VCaP (cell line): ENCODE measurements around the gene AGO1.
"Not testable (repeated sequence)": the region's sequence is repeated elsewhere in the genome, so short reads cannot be mapped to it uniquely, and the experiment has no call there.

Source experiments
- H3K27ac ChIP-seq: fragments of 450-650 bp; 2 replicates; pipeline ENCODE4 v1.5.1; 2017
- TF ChIP-seq, protein P1 (sequence below): fragments of 450-650 bp; conservative IDR thresholded peaks from 2 replicates; pipeline ENCODE4 v1.5.1; 2017; ENCODE audit warnings: mild to moderate bottlenecking, moderate library complexity

The AGO1 gene

DNA sequence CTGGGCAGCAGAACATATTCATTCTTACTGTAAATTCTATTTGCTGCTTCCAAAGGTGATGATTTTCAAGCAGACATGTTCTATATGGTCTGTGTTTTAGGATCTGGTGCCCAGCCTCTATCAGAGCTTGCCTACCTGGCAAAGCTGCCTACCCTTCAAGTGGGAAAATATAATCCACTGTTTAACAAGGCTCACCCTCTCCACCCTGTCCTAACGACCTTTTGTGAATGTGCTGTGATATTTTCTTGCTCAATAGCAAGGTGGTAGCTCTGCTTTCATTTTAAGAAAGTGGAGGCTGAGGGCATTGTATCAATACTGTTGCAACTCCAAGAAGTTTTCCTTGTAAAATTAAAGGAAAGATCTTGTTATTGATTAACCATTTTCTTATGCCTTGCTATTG, 26.0 kb upstream of the AGO1 start:
- H3K27ac ChIP-seq, result peak overlapping the region; percentile 64
- TF ChIP-seq, protein P1, sequence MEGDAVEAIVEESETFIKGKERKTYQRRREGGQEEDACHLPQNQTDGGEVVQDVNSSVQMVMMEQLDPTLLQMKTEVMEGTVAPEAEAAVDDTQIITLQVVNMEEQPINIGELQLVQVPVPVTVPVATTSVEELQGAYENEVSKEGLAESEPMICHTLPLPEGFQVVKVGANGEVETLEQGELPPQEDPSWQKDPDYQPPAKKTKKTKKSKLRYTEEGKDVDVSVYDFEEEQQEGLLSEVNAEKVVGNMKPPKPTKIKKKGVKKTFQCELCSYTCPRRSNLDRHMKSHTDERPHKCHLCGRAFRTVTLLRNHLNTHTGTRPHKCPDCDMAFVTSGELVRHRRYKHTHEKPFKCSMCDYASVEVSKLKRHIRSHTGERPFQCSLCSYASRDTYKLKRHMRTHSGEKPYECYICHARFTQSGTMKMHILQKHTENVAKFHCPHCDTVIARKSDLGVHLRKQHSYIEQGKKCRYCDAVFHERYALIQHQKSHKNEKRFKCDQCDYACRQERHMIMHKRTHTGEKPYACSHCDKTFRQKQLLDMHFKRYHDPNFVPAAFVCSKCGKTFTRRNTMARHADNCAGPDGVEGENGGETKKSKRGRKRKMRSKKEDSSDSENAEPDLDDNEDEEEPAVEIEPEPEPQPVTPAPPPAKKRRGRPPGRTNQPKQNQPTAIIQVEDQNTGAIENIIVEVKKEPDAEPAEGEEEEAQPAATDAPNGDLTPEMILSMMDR, result no peak

DNA sequence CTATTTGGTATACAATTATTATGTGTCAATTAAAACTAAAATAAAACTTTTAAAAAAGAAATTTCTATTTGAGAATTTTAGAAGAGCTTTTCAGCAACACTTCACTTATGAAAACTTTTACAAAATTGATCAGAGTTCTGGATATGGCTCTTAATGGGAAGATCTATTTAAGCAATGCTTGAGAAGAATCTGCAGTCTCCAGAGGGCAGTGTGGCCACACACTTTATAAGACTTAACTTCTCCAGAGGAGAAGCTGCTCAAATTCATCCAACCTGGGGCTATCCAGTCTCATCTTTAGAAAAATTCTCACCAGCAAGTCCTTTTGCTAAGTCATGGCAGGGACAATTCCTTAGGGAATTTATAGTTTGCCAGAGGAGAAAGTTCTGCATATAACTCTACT, 25.2 kb upstream of the AGO1 start:
- TF ChIP-seq, protein P1, result peak; percentile 70

DNA sequence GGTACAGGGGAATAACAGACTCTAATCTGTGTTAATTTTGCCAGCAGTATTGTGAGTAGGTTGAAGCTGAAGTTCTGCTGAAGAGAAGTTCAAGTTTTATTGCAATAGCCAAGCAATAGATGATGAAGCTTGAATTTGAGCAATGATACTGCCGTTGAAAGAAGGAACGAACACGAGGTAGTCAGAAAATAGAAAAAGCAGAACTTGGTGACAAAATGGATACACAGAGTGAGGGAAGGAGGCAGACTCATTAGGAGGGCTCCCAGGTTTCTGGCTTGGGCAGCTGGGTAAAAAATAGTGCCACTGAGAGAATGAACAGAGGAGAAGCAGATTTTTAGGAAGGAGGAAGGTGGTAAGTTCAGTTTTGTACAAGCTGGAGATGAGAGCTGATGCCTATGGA, 22.3 kb upstream of the AGO1 start:
- no peak overlapping the region for H3K27ac ChIP-seq
- TF ChIP-seq, protein P1, result no peak

More for the DNA sequence above, 25.2 kb upstream of the AGO1 start:
- H3K27ac ChIP-seq, result peak overlapping the region; percentile 64

DNA sequence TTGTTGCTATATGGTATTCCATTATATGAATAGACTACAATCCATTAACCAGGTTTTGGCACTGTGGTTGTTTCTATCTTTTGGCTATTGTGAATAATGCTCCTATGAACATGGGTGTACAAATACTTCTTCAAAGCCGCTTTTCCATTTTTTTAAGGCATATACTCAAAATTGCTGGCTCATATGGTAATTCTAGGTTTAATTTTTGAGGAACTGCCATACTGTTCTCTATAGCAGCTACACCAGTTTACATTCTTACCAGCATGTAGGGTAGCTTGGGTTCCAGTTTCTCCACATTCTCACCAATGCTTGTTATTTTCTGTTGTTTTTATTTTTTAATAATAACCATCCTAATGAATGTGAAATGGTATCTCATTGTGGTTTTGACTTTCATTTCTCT, 19.9 kb upstream of the AGO1 start:
- H3K27ac ChIP-seq, result no peak overlapping the region
- TF ChIP-seq, protein P1, result no peak

DNA sequence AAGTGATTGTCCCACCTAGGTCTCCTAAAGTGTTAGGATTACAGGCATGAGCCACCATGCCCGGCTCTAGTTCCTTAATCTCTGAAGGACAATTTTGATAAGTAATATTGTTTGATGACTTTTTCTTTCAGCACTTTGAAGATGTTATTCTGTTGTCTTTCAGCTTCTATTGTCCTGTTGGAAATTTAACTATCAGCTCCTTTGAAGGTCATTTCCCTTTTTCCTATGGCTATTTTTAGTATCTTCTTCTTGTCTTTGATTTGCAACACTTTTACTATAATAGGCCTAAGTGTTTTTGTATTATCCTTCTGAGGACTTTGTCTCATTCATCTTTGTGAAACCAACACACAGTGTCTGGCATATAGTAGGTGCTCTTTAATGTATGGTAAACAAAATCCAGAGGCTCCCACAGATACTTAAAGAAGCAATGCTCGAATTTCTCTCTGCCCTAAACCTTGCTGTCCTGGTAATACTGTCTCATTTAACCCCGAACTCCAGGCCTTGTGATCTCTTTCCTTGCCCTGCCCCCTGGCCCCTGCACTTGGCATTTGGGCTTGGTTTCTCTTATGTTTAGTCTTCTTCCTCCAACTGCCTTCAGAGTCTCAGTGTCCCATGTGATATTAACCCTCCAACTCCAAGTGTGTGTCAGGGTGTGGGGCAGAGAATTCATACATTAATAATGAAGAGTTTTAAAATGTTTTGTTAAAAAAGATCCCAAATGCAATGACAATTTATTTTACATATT, 19.0 kb upstream of the AGO1 start:
- no peak overlapping the region for H3K27ac ChIP-seq
- TF ChIP-seq, protein P1, result no peak

DNA sequence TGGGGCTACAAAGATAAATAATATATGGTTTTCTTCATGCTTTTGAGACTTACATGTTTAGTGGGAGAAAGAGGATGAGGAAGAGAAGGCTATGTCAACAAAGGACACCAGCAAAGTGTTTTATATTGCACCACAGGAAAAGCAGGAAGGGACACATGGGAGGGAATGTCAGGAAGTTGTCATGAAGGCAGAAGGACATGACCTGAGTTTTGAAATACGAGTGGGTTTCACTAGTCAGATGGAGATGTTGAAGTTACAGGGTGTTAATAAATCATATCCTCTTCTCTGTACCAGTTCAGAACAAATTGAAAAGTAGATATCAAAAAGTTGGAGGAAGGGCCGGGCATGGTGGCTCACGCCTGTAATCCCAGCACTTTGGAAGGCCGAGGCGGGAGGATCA, 18.2 kb upstream of the AGO1 start:
- no peak overlapping the region for H3K27ac ChIP-seq
- TF ChIP-seq, protein P1, result no peak

DNA sequence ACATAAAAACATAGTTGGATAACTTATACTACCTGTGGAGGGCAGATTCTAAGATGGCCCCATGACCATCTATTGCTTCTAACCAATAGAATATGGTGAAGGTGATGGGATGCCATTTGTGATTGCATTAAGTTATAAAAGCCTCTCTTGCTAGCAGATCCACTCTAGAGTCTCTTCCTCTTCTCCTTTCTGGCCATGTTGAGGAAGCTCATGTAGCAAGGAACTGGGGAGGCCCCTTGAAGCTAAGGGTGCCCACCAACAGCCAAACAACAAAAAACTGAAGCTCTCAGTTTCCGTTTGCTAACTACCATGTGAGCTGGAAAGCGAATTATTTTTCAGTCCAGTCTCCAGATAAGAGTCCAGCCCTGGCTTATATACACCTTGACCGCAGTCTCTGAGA, 16.0 kb upstream of the AGO1 start:
- no peak overlapping the region for H3K27ac ChIP-seq
- TF ChIP-seq, protein P1, result no peak

DNA sequence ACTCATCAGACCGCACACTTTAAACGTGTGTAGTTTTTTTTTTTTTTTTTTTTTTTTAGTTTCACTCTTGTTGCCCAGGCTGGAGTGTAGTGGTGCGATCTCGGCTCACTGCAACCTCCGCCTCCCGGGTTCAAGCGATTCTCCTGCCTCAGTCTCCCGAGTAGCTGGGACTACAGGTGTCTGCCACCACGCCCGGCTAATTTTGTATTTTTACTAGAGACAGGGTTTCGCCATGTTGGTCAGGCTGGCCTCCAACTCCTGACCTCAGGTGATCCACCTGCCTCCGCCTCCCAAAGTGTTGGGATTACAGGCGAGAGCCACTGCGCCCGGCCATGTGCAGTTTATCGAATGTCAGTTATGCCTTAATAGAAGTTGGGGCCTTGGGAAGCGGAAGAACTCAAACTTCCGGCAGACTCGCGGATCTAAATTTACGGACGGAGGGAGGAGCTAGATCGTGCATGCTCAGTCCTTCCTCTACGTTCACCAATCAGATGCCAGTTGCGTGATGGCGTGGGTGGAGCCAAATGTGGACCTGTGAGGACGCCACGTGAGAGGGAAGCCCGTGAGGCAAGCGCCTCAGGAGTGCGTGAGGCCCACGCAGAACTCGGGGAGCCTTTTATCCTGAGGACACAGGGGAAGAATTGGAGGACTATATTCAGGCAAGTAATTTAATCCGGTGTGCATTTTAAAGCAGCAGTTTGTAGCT, 13.6 kb upstream of the AGO1 start:
- H3K27ac ChIP-seq, result not testable (repeated sequence)
